Inflammatory macrophage treated with lipopolysaccharide for 4 hours (primary cell): ENCODE measurements around the gene TULP4.
"Not testable (repeated sequence)": the region's sequence is repeated elsewhere in the genome, so short reads cannot be mapped to it uniquely, and the experiment has no call there.

Experiments
- DNase-seq: peaks from one replicate; pipeline ENCODE4 v3.0.0-alpha.2; 2020

The TULP4 gene

GRCh38 chr6:158539413-158539812, 227.1 kb downstream of the TULP4 start:
- no peak for DNase-seq

DNA sequence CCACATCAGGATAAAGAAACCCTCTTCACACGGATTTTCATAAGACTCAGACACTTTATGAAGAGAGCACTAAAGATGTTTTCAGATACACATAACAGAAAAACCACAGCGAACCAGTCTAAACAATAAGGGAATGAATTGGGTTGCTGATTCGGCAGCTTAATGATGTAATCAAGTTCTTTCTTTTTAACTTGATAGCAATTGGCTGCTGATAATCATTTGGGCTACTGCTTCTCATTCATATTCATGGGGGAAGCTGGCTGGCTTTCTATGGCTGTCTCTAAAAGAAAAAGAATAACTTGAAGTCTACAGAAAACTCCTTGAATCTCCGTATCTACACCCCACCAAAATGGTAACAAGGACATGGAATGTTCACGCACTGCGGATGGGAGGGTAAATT, 227.6 kb downstream of the TULP4 start:
- DNase-seq = no peak

GRCh38 chr6:158543606-158544185, 231.4 kb downstream of the TULP4 start:
- DNase-seq = no peak

DNA sequence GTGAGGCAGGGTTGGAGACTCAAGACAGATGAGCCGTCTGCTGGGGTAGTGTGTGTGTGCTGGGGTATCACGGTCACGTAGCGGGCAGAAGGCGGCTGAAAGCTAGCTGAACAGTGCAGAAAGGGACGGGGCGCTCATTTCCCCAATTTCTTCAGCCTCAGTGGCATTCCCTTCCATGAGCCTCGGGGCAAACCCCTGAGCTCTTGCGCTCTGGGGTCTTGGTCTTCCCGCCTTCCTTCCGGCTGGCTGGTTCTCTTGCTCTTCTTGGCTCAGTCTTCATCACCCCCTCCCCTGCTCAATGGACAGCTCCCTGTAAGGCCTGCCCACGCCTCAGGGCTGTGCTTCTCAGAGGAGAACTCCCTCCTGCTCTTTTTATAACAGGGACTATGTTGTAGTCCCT, 232.2 kb downstream of the TULP4 start:
- DNase-seq = no peak

DNA sequence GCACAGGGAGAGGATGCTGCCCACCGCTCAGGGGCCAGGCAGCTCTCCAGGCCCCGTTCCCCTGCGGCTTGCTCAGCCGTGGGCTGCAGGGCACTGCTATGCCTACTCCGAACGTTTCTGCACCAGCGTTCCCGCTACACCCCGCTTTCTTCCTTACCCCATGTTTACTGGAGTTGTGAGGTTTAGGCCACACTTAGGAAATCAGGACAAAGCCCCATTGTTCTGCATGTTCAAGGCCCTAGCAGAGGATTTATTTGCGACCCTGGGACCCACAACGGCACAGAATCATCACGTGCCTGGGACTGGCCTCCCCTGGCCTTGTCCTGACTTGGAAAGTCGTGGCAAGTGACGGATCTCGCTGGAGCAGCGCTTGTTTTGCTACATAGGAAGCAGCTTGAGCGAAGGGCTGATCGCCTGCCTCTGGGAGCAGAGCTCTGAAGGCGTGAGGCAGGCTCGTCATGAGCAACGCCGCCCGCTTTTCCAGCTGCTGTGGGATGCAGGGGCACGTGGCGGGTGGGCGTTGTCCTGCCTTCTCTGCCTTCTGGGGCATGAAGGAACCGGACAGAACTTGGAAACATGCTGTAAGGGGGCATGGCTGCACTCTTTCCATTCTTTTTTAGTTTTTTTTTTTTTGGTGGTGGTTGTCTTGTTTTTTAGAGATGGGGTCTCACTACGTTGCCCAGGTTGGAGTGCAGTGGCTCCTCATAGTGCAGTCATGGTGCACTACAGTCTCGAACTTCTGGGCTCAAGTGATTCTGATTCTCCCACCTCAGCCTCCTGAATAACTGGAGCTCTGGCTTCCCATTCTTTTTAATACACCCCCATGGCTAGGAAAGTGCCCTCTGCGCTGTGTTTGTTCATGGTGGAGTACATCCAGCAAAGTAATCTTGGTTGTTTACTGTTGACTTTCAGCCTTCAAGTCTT, 233.0 kb downstream of the TULP4 start:
- DNase-seq = no peak

- DNase-seq = no peak
Observed at GRCh38 chr6:158548418-158549161, 236.3 kb downstream of the TULP4 start.

- no peak for DNase-seq
Observed at GRCh38 chr6:158552055-158552795, 240.0 kb downstream of the TULP4 start.

DNA sequence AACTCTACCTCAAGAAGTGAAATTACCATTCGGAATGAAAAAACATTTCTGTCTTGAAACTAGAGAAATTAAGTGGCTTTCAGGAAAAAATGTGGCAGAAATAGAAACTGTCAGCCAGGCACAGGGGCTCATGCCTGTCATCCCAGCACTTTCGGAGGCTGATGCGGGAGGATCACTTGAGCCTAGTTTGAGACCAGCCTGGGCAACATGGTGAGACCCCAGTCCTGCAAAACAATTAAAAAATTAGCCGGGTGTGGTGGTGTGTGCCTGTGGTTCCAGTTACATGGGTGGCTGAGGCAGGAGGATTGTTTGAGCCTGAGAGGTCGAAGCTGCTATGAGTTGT, 240.5 kb downstream of the TULP4 start:
- no peak for DNase-seq

DNA sequence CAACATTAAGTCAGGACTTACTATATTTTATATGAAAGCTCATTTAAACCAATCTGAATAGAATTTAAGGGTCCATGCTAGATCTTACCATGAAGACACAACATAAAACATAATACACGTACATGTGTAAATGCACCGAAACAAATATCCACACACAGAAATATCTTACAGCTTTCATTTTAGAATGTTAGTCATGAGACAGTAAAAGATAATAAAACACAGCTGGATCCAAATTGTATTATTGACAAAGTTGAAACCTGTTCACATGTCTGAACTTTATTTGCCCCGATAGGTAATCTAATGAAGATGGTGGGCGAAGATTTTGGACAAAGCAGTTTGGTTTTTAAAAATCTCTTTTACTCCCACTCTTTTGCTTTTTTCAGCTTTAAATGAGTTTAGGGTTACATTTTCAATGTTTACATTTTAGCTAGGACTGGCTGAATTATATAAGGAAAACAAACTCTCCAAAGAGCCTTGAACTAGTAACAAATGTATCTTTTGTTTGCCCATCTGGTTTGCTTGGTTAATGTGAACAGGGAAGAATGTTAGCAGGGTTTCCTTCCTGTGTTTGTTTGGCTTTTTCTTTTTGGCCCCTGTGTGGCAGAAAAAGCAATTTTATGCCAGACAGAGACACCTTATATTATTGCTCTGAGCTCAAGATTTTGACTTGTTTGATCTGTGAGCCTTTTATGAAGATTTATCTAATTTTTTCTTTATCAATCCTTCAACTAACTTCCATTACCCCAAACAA, 242.5 kb downstream of the TULP4 start:
- DNase-seq = no peak

- no peak for DNase-seq
Observed at GRCh38 chr6:158556113-158556512, 243.8 kb downstream of the TULP4 start.

GRCh38 chr6:158557110-158557509, 244.8 kb downstream of the TULP4 start:
- DNase-seq = not testable (repeated sequence)

DNA sequence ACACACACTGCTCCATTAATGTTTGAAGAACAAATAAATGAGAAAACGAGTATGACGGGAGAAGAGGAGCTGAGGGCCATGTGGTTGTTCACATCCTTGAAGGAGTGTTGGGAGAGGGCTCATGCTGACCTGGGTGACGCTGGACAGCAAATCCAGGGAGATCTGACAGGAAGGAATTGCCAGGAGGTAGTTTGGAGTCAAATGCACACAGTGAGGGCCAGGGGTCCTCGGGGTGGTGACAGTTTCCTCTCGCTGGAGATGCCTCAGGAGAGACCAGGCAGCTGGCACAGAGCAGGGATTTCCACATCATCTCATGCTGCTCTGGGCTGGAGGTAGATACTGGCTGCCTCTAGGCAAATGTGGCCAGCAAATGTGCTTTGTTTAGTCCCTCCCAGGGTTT, 245.7 kb downstream of the TULP4 start:
- DNase-seq = no peak

DNA sequence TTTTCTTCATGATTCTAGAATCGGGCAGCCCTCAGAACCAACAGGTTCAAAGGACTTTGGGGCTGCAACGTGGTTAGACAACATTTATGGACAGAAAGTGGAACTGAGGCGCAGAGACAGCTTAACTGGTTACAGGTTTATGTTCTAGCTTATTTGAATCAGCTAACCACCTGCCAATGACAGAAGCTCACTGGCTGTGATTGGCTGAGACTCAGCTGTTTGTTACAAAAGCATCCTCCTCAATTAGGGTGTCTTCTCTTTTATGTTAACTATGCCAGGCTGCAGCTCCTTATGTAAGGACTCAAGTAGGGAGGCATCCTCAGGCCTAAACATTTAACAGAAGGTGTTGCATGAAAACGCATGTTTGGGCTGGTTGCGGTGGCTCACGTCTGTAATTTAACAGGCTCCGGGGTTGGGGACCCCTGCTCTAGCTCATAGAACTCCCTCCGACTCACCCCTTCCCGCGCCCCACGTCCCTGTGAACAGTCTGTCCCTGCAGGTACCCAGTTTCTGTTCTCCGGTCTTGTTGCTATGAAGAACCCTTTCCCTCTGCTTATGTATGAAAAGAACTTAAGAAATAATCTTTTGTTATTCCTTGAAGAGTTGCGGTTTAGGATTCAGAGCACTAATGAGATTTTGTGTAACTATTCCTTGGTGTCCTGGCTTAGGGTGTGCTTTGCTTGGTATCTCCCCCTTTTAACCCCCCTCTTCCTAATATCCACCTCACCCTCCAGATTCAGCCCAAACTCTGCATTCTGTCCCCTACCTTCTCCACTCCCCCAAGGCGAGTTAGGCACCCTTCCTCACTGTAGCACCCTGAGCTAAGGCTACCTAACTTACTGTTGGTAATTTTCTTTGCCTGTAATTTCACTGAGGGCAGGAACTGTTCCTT, 246.4 kb downstream of the TULP4 start:
- no peak for DNase-seq

GRCh38 chr6:158559338-158559894, 247.2 kb downstream of the TULP4 start:
- DNase-seq = no peak

GRCh38 chr6:158559895-158560835, 247.9 kb downstream of the TULP4 start, which contains the start of gene TMEM181:
TSS of gene TMEM181 (plus strand) at chr6:158560091. CDS start at chr6:158560225, 134 bp downstream.
- peak; percentile 87 for DNase-seq

DNA sequence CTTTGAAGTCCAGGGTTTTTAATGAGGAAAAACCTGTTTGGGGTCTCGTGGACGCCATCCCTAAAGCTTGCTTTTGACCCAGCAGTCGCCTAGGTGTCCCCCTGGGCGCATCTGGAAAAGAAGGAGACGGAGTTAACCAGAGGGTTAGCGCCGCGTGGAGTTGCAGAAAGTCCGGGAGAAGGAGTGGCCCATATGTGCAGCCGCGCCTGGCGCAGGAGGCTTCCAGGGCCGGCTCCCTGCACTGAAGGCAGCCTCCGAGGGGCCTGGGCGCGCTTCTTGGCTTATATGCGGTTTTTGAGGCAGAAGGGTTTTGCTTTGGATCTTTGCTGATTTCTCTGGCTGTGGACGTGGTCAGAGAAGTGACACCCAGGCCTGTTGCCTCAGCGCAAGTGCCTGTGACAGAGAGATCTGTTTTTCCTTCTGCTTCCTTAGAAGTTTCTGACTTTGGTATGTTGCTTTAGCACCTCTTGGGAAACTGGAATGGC, 248.6 kb downstream of the TULP4 start:
- peak; percentile 38 for DNase-seq
